Measurements from ENCODE around the gene NPW.

NPW gene

GRCh38 chr16:1984347-1985225 is 35.0 kb upstream of the NPW start:
- no peak for DNase-seq

- DNase-seq = no peak
These were observed 34.0 kb upstream of the NPW start for GRCh38 chr16:1985466-1986150.

- DNase-seq = no peak
These were observed 32.4 kb upstream of the NPW start for GRCh38 chr16:1987198-1987597.

- peak in 2 of 5 experiments; percentile 6 to 35 for DNase-seq
These were observed 30.1 kb upstream of the NPW start, which contains the start of gene SYNGR3 for GRCh38 chr16:1989209-1990100. SYNGR3 (plus strand) TSS chr16:1989970; CDS start chr16:1990103, 133 bp downstream.

DNA sequence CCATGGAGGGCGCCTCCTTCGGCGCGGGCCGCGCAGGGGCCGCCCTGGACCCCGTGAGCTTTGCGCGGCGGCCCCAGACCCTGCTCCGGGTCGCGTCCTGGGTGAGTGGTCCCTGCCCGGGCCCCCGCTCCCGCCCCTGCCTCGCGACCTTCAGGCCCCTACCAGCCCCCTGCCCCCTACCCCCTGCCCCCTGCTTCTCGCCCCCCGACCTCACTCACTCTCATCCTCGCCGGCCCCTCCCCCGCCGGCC is 29.6 kb upstream of the NPW start:
- no peak for DNase-seq

DNA sequence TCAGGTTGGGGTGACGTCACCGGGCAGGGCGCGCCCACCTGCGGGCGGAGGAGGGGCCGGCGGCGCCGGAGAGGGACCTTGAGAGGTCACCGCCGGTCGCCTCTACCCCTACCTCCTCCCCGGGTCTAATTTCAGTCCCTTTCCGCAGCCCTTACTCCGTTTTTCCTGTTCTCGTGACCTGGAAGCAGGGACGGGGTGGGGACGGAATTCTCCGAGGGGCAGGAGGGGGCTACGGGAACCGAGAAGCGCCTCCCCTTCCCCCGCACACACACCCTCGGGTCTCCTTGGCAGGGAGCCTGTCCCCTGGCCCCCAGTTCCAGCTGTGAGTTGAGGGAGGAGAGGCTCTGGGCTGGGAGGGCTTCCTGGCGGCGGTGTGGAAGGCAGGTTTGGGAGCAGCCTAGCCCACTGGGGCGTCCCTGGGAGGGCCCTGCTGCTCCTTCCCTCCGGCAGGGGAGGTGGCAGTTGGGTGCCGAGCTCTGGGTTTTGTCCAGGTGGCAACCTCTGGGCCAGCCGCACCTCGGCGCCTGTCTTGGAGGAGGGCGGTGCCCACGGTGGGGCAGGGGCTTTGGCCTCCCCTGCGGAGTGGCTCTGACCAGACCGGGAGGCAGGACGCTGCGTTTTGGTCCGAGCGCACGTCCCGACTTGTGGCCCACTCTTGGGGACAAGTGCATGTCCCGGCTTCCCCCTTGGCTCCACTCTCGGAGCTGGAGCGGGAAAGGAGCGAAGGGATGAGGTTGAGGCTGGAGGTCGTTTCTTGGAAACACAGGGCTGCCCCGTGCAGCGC is 29.0 kb upstream of the NPW start:
- DNase-seq = peak in 2 of 5 experiments; percentile 28 to 46

DNA sequence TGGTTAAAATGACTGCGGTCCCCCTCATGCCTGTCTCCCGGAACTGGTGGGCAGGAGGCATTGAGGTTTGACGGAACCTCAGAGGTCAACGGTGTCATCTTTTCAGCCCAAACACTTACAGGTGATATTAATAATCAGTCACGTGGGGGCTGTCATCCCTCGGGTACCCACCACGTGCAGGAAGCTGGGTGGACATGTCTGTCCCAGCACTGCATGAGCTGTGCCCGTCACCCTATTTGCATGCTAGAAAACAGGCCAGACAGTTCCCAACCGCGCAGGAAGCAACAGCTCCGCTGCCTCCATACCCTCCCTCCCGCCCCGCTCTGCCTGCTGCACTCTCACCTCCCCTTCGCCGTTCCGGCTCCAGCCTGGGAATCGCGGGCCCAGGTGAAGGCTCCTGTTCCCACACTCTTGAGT is 28.4 kb upstream of the NPW start:
- peak in 3 of 5 experiments; percentile 25 to 71 (median 61) for DNase-seq

GRCh38 chr16:1991588-1991947 is 28.0 kb upstream of the NPW start:
- no peak for DNase-seq

DNA sequence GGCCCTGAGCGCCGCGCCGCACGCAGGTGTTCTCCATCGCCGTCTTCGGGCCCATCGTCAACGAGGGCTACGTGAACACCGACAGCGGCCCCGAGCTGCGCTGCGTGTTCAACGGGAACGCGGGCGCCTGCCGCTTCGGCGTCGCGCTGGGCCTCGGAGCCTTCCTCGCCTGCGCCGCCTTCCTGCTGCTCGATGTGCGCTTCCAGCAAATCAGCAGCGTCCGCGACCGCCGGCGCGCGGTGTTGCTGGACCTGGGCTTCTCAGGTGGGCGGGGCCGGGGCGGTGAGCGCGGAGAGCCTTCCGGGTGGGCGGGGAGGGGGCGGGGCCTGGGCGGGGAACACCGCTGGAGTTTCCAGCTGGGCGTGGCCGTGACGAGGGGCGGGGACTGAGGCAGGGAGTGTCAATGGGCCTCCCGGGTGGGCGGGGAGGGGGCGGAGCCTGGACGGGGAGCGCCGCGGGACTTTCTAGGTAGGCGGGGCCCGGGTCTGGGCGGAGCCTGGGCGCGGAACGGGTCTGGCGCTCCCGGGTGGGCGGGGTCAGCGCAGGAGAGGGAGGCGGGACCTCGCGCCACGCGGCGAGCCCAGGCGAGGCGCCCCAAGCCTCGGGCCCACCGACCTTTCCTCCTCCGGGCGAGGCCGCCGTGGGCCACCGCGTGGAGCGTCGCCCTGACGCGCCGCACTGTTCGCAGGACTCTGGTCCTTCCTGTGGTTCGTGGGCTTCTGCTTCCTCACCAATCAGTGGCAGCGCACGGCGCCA is 27.5 kb upstream of the NPW start:
- DNase-seq = peak; percentile 90 to 99 (median 97)

DNA sequence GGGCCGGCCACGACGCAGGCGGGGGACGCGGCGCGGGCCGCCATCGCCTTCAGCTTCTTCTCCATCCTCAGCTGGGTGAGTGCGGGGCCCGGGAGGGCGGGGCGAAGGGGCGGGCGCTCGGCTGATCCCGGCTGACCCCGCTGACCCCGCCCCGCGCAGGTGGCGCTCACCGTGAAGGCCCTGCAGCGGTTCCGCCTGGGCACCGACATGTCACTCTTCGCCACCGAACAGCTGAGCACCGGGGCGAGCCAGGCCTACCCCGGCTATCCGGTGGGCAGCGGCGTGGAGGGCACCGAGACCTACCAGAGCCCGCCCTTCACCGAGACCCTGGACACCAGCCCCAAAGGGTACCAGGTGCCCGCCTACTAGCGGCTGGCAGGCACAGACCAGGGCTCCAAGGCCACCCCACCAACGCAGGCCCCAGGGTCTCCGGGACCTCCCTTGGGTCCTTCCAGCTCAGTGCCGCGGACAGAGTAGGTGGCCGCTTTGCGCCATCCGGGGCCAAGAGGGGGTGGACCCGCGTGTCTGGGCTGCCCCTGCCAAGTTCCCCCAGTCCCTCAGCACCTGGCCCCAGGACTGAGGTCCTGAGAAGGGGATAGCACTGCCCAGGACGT is 26.8 kb upstream of the NPW start:
- DNase-seq = peak in 1 of 5 experiments; percentile 23

DNA sequence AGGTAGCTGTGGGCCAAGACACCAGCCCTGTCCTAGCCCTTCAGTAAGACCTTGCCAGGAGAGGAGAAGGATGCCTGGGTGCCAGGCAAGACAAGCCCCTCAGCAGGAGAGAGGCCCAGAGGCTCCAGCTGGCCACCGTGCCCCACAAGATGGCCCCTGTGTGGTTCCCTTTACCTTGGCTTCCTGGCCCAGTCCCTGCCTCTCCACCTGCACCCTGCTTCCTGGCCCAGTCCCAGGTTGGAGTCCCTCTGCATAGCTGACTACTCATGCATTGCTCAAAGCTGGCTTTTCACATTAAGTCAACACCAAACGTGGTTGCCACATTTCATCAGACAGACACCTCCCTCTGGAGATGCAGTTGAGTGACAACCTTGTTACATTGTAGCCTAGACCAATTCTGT is 25.9 kb upstream of the NPW start:
- peak in 1 of 5 experiments; percentile 48 for DNase-seq

GRCh38 chr16:1997494-1998359 is 21.9 kb upstream of the NPW start:
- no peak for DNase-seq

- no peak for DNase-seq
These were observed 21.2 kb upstream of the NPW start for GRCh38 chr16:1998360-1998835.

- no peak for DNase-seq
These were observed 20.5 kb upstream of the NPW start for GRCh38 chr16:1998852-1999801.

GRCh38 chr16:1999866-2000514 is 19.6 kb upstream of the NPW start:
- no peak for DNase-seq

DNA sequence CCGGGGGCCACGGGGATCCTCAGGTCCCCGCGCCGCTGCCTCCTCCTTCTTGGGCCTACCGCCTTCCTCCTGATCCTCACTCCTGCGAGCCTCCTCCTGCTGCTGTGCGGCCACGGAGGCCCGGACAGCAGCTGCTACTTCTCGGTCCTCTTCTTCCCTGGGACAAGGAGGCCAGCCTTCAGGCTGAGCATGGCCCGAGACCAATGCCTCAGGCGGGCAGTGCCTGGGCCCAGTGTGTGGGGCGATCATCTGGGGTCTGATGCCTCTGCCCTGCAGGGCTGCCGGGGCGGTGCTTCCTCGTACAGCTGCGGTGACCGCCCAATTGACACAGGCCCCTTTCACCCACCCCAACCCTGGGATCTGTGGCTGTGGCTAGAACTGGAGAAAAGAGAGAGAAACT is 18.6 kb upstream of the NPW start:
- no peak for DNase-seq

DNA sequence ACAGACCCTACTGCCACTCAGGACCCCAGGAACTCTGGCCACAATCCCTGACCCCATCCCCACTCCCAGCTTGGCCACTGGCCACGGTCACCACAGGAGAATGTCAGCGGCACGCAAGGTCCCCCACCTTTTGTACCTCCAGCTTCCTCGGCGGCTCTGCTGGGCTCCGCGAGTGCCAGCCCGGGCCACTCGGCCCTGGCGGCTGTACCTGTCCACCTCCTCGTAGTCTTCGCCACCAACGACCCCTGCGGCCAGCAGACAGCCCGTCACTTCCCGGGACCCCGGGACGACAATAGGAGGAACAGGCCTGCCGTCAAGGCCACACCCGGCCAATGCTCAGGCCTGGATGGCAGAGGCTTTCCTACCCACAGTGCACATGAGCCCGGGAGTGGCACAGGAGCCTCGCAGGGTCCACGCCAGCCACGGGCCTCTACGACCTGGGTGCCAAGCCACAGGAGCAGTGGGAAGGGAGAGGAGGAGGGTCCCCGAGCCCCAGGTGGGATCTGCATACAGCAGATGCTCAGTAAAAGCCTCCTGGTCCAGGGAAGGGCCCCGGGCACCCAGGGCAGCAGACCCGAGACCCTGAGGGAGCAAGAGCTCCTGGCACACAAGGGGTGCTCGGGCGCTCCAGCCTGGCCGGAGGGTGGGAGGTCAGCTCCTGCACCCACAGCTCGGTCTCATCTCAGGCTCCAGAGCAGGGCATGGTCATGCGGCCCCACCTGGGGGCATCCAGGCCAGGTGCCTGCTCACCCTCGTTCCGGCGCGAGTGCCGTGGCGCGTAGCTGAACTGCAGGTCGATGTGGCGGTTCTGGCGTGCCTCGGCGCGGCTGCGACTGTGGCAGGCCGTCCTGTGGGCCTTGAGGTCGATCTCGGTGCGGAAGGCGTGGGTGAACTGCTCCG is 17.9 kb upstream of the NPW start:
- no peak for DNase-seq

Data from T-helper 2 cell (primary cell).